ENCODE measurements around the gene LRP1. TPM values are rescaled to one million over a fixed set of nuclear protein-coding genes. Genes with fewer than 3 reads are reported as not detected.

The LRP1 gene
- total RNA-seq, 1 experiment from 2014 or later, result 9.0 TPM

DNA sequence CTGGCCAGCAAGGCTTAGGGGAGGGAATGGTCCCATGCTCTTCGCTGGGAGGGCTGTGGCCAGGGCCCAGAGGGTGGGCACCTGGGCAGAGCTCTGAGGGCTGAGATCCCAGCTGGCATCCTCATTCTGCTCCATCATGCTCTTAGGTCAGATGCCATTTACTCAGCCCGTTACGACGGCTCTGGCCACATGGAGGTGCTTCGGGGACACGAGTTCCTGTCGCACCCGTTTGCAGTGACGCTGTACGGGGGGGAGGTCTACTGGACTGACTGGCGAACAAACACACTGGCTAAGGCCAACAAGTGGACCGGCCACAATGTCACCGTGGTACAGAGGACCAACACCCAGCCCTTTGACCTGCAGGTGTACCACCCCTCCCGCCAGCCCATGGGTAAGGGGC, 49.9 kb downstream of the LRP1 start:
- no peaks in the 10 kb centered on the region for H3K9me3 ChIP-seq (ENCODE audit: control insufficient read depth, insufficient read depth, low read depth, low read length)
- intact Hi-C loops (cut with micrococcal nuclease; ENCODE audit: unreplicated experiment), result no loop called here
- H3K27me3 ChIP-seq (ENCODE audit: control insufficient read depth, insufficient read depth, low read length), result no peaks in the 10 kb centered on the region
- H3K27ac ChIP-seq (ENCODE audit: low read length), result no peak overlapping the region
- no peaks in the 10 kb centered on the region for H3K4me1 ChIP-seq (ENCODE audit: control insufficient read depth, insufficient read depth, low read length)
- H3K4me3 ChIP-seq (ENCODE audit: low read depth in 2 of 2, low read length in 2 of 2), result no peak overlapping the region
- TF ChIP-seq SIN3A (IDR thresholded peaks at IDR 0.05; ENCODE audit: borderline replicate concordance, insufficient read depth, low read depth, low read length) (no peak), TCF7L2 (IDR thresholded peaks at IDR 0.05; ENCODE audit: low read depth, low read length) (no peak), POLR2AphosphoS5 (IDR thresholded peaks at IDR 0.05; ENCODE audit: low read depth, low read length) (no peak)
- TF ChIP-seq, protein P1, sequence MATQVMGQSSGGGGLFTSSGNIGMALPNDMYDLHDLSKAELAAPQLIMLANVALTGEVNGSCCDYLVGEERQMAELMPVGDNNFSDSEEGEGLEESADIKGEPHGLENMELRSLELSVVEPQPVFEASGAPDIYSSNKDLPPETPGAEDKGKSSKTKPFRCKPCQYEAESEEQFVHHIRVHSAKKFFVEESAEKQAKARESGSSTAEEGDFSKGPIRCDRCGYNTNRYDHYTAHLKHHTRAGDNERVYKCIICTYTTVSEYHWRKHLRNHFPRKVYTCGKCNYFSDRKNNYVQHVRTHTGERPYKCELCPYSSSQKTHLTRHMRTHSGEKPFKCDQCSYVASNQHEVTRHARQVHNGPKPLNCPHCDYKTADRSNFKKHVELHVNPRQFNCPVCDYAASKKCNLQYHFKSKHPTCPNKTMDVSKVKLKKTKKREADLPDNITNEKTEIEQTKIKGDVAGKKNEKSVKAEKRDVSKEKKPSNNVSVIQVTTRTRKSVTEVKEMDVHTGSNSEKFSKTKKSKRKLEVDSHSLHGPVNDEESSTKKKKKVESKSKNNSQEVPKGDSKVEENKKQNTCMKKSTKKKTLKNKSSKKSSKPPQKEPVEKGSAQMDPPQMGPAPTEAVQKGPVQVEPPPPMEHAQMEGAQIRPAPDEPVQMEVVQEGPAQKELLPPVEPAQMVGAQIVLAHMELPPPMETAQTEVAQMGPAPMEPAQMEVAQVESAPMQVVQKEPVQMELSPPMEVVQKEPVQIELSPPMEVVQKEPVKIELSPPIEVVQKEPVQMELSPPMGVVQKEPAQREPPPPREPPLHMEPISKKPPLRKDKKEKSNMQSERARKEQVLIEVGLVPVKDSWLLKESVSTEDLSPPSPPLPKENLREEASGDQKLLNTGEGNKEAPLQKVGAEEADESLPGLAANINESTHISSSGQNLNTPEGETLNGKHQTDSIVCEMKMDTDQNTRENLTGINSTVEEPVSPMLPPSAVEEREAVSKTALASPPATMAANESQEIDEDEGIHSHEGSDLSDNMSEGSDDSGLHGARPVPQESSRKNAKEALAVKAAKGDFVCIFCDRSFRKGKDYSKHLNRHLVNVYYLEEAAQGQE (IDR thresholded peaks at IDR 0.05; ENCODE audit: insufficient read depth in 1 of 2, low read depth in 2 of 2, low read length in 1 of 2), result no peak
- TF ChIP-seq, protein P2, sequence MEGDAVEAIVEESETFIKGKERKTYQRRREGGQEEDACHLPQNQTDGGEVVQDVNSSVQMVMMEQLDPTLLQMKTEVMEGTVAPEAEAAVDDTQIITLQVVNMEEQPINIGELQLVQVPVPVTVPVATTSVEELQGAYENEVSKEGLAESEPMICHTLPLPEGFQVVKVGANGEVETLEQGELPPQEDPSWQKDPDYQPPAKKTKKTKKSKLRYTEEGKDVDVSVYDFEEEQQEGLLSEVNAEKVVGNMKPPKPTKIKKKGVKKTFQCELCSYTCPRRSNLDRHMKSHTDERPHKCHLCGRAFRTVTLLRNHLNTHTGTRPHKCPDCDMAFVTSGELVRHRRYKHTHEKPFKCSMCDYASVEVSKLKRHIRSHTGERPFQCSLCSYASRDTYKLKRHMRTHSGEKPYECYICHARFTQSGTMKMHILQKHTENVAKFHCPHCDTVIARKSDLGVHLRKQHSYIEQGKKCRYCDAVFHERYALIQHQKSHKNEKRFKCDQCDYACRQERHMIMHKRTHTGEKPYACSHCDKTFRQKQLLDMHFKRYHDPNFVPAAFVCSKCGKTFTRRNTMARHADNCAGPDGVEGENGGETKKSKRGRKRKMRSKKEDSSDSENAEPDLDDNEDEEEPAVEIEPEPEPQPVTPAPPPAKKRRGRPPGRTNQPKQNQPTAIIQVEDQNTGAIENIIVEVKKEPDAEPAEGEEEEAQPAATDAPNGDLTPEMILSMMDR (IDR thresholded peaks at IDR 0.05), result no peak
- no peaks in the 10 kb centered on the region for H3K36me3 ChIP-seq (ENCODE audit: control insufficient read depth, insufficient read depth, low read length)
- in situ Hi-C loops (cut with HindIII; ENCODE audit: low pct_unique_long_range_greater_than_20kb, low sequenced_read_pairs), result no loop called here
- ChIA-PET POLR2A (no interaction called here), CTCF (no interaction called here)
- no peak for ATAC-seq
- no TSS peak for BruUV-seq (replicated peaks)
- no peak for DNase-seq (ENCODE audit: low read depth, low spot score)

DNA sequence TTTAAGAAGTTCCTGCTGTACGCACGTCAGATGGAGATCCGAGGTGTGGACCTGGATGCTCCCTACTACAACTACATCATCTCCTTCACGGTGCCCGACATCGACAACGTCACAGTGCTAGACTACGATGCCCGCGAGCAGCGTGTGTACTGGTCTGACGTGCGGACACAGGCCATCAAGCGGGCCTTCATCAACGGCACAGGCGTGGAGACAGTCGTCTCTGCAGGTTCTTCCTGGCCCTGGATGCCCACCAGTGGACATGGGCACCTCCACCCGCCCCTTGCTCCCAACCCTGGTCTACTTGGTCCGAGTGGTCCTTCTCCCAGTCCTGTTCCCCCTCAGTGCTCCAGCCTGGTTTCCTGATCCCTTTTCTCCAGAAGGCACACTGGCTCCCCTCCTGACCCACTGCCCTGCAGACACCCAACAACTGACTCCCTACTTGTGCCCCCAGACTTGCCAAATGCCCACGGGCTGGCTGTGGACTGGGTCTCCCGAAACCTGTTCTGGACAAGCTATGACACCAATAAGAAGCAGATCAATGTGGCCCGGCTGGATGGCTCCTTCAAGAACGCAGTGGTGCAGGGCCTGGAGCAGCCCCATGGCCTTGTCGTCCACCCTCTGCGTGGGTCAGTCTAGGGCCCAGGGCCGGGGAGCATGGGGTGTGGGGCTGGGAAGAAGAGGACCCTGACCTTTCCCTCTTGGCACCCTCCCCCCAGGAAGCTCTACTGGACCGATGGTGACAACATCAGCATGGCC, 51.2 kb downstream of the LRP1 start:
- ChIA-PET CTCF (interaction anchor here (0.5 to 0.6 kb wide), 3 partner anchors 14 to 61 kb away, joined by 3 read pairs; no protein-coding TSS in a partner anchor), POLR2A (no interaction called here)
- H3K36me3 ChIP-seq (ENCODE audit: control insufficient read depth, insufficient read depth, low read length), result no peaks in the 10 kb centered on the region
- in situ Hi-C loops (cut with HindIII; ENCODE audit: low pct_unique_long_range_greater_than_20kb, low sequenced_read_pairs) (no loop called here), intact Hi-C loops (cut with micrococcal nuclease; ENCODE audit: unreplicated experiment) (no loop called here)
- no peak overlapping the region for H3K4me3 ChIP-seq (ENCODE audit: low read depth in 2 of 2, low read length in 2 of 2)
- no peaks in the 10 kb centered on the region for H3K9me3 ChIP-seq (ENCODE audit: control insufficient read depth, insufficient read depth, low read depth, low read length)
- ATAC-seq (no peak), DNase-seq (ENCODE audit: low read depth, low spot score) (no peak)
- no peaks in the 10 kb centered on the region for H3K27me3 ChIP-seq (ENCODE audit: control insufficient read depth, insufficient read depth, low read length)
- no peaks in the 10 kb centered on the region for H3K4me1 ChIP-seq (ENCODE audit: control insufficient read depth, insufficient read depth, low read length)
- TF ChIP-seq SIN3A (IDR thresholded peaks at IDR 0.05; ENCODE audit: borderline replicate concordance, insufficient read depth, low read depth, low read length), result no peak
- no peak for TF ChIP-seq POLR2AphosphoS5 (IDR thresholded peaks at IDR 0.05; ENCODE audit: low read depth, low read length)
- TF ChIP-seq, protein P1 (IDR thresholded peaks at IDR 0.05; ENCODE audit: insufficient read depth in 1 of 2, low read depth in 2 of 2, low read length in 1 of 2), result no peak
- TF ChIP-seq, protein P2 (IDR thresholded peaks at IDR 0.05), result no peak
- TF ChIP-seq TCF7L2 (IDR thresholded peaks at IDR 0.05; ENCODE audit: low read depth, low read length), result no peak
- BruUV-seq (replicated peaks), result no TSS peak
- no peak overlapping the region for H3K27ac ChIP-seq (ENCODE audit: low read length)
